GM04503 (cell line): ENCODE results near the gene ZNF205.
"Not testable (repeated sequence)": the region's sequence is repeated elsewhere in the genome, so short reads cannot be mapped to it uniquely, and the experiment has no call there.

Source experiments
- DNase-seq: peaks from one replicate; pipeline ENCODE4 v3.0.0-alpha.2; 2012; ENCODE audit warnings: low read depth

Gene ZNF205

DNA sequence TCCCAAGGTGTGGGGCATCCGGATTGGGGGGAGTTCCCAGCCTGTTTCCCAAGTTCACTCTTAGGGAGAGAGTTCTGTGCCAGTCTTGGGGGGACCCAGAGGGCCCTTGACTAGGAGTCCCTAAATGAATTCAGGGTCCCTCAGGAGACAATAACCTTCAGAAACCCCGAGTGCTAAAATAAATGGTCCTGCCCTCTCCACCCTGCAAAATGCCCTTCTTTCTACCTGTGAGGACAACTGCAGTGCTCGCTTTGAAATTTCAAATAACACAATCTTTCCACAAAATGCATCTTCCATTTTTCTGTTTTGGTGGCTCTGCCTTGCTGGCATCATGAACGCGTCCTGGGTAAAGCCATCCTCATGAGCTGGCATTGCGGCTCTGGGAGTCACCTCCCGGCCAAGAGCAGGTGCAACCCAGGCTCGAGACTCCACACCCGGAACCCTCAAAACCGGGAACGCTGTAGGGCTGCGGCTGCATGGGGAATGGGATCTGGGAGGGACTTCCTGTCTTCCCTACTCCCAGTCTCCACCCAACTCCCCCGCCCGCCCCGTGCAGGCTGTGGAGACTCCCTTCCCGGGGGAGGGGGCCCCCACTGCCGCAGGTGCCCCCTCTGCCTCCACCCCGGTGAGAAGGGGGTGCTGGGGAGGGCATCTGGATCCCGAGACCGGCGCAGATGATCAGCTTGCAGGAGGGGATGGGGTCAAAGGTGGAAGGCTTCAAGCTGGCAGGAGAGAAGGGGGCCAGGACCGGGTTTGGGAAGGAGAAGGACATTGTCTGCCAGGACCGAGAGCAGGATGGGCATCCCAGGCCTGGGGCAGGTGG is at the start of gene ZNF205:
ZNF205 (plus strand) TSS at position 529 of the 823 bp plus-strand sequence. CDS start 845 bp downstream, outside the sequence.
- no peak for DNase-seq

DNA sequence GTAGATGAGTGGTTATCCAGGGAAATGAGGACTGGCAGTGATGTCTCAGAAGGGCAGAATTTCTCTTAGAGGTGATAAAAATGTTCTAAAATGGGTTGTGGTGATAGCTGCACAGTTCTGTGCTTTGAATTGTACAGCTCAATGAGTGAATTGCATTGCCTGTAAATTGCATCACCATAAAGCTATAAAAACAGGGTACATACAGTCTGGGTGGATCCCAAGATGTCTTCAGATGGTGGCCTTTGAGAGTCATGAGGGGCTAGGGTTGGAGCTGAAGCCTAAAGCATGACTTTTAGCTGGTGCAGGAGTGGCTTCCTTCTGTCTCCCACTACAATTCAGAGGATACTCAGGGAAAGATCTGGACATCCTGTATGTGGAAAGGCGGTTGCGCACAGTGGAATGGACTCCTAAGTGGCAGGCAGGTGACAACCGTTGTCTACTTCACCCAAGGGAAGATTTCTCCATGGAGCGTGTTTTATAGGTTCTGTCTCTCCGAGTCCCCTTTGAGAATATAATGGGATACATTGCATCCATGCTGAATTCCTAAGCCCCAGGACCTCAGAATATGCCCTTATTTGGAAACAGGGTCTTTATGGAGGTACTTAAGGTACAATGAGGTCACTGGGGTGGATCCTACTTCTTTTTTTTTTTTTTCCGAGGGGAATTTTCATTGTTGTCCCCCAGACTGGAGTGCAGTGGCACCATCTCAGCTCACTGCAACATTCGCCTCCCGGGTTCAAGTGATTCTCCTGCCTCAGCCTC is 48.6 kb upstream of the ZNF205 start:
- DNase-seq: no peak

DNA sequence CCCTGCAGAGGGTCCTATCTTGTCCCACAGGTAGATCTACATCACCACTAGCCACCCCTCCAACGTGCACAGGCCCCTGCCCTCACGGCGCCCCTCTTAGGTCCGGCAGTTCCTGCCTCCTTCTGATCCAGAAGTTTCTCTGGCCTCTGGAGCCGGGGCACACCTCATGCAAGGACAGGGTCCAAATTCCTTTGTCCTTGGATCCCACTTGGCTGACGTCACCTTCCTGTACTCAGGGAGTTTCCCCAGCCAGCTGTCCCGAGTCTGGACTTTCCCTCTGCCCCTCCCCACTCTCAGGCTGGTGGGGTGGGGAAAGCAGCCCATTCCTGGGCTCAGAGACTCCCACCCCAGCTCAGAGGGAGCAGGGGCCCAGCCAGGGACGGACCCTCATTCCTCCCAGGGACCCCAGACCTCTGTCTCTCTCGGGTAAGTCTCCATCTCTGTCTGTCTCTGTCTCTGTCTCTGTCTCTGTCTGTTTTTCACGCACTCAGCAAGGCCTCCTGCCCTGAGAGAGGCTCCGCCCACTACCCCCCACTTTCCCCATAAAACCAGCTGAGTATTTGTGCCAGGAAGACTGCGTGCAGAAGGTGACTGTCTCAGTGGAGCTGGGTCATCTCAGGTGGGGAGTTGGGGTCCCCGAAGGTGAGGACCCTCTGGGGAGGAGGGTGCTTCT is 47.2 kb upstream of the ZNF205 start, which contains the start of gene IL32:
IL32 (plus strand) TSS at position 572 of the 673 bp plus-strand sequence. CDS start 172 bp downstream, outside the sequence.
- DNase-seq: peak; percentile 13

DNA sequence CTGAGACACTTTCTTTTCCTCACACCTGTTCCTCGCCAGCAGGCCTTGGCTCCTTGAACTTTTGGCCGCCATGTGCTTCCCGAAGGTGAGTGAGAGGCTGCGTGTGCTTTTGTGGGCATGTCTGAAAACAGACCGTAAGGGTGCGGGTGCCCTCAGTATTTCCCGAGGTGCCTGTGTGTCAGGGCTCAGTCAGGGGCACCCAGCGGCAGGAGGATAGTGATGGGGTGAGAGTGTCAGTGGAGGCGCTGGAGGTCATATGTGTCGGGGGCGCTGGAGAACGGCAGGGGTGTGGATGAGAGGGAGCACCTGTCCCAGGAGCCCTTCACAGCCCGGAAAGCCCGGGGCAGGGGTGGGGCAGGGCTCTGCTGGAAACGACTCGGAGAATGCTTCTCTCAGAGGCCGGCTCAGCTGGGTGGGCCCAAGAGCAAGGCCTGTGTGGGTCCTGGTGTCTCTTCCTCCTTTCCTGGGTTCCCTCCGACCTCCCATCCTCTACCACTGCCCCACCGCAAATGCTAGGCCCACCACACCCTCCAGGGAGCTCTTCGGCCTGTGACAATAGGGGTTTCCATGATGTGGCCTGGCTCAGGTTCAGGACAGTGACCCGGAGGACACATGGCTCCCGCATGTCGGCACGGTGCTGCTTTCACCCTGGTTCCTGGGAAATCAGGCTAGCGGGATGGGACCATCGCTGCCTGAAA is 46.5 kb upstream of the ZNF205 start:
- DNase-seq: no peak

DNA sequence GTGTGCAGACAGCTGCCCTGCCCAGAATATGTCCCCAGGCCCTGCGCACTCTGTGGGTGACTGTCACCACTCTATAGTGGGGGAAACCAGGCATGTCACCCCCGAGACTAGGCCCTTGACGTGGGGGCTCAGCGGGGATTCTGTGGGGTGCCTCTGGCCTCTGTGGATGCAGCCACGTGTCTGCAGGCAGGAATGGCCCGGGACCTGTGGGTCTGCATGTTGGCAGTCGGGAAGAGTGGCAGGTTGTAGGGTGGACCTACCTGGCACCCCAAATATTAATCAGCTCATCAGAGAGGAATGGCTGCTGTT is 46.0 kb upstream of the ZNF205 start:
- no peak for DNase-seq

DNA sequence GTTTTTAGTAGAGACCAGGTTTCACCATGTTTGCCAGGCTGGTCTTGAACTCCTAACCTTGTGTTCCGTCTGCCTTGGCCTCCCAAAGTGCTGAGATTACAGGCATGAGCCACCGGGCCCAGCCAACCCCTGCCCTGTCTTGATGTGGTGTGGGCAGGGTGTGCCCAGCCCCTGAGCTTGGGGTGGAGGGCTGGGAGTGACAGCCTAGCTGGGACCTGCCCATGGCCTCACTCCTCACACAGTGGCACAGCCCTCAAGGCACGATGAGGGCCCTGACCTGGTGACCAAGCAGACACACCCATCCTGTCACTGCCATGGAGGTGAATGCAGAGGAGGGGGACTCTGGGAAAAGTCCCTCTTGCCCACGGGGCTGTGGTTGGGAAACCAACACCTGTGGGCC is 43.9 kb upstream of the ZNF205 start:
- DNase-seq: no peak

DNA sequence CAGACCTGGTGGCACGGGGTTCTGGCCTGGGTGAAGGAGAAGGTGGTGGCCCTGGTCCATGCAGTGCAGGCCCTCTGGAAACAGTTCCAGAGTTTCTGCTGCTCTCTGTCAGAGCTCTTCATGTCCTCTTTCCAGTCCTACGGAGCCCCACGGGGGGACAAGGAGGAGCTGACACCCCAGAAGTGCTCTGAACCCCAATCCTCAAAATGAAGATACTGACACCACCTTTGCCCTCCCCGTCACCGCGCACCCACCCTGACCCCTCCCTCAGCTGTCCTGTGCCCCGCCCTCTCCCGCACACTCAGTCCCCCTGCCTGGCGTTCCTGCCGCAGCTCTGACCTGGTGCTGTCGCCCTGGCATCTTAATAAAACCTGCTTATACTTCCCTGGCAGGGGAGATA is 43.2 kb upstream of the ZNF205 start:
- not testable (repeated sequence) for DNase-seq

DNA sequence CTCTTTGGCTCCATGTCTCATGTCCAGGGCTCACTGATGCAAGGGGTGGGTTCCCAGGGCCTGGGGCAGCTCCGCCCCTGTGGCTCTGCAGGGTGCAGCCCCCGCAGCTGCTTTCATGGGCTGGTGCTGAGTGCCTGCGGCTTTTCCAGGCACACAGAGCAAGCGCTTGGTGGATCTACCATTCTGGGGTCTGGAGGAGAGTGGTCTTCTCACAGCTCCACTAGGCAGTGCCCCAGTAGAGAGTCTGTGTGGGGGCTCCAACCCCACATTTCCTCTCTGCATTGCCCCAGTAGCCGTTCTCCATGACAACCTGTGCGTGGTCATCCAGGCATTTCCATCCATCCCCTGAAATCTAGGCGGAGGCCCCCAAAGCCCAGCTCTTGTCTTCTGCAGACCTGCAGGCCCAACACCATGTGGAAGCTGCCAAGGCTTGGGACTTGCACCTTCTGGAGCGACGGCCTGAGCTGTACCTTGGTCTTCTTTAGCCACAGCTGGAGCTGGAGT is 41.7 kb upstream of the ZNF205 start:
- DNase-seq: no peak

DNA sequence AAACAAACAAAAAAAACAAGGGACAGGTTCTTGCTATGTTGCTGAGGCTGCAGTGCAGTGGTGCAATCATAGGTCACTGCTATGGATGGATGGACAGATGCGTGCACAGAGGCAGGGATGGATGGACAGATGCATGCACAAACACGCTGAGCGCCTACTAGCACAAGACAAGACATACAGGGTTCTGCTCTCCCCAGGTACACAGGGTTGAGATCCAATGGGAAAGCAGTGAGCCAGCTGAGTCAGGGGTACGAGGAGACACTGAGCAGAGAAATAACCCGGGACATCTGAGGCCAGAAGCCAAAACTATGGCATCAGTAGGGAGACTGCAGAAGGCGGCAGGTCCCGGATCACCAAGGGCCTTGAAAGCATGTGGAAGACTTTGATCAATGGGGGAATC is 40.7 kb upstream of the ZNF205 start:
- no peak for DNase-seq

DNA sequence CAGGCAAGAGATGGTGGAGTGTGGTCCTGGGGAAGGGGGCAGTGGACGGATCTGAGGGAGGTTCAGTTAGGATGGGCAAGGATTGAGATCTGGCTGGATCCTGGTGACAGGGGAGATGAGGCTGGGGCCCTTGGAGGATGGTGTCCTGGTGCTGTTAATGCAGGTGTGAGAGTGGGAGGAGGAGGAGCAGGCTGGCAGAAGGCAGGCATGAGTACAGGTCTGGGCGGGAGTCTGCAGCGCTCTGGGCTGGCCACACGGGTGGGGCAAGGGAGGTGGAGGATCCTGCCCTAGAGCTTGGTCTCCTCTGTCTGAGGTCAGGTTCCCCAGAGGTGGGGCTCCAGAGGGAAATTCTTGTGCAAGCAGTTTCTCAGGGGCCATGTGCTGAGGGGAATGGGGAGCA is 40.2 kb upstream of the ZNF205 start:
- DNase-seq: not testable (repeated sequence)

DNA sequence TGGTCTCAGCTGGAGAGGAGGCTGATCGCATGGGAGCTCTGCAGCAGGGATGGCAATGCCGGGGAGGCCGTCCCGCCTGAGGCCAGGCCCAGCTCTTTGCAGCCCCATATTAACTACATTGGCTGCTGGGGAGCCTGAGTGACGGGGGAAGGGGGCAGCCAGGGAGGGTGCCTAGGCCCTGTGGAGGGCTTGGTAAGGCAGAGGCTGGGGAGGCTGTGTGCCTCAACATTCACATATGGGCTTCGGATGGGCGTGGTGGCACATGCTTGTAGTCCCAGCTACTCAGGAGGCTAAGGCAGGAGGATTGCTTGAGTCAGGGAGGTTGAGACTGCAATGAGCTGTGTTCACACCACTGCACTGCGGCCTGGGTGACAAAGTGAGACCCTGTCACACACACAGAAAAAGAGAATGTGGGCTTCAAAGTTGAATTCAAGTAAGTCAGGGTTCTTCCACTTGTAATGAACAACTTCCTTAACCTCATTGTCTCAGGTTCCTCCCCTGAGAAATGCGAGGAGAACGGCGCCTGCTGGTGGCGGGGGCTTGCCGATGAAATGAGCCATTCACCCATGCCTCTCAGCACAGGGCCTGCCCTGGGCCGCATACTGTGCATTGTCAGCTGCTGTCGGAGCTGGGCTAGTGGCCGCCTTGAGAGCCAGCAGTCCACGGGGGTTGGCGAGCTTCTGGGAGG is 39.7 kb upstream of the ZNF205 start:
- DNase-seq: not testable (repeated sequence)

DNA sequence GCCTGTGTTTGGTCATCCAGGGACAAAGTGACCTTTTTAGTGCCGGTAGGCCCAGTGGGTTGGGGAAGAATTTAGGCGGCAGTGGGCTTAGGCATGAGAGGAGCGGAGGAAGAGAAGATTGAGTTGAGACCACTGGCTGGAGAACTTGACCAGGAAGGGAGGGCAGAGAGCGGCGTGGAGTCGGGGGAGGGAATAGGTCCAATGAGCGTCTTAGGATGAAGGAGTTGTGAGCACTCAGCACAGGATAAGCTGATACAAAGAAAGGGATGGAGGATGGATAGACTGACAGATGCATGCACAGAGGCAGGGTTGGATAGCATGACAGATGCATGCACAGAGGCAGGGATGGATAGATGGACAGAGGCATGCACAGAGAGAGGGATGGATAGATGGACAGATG is 38.9 kb upstream of the ZNF205 start:
- DNase-seq: no peak

DNA sequence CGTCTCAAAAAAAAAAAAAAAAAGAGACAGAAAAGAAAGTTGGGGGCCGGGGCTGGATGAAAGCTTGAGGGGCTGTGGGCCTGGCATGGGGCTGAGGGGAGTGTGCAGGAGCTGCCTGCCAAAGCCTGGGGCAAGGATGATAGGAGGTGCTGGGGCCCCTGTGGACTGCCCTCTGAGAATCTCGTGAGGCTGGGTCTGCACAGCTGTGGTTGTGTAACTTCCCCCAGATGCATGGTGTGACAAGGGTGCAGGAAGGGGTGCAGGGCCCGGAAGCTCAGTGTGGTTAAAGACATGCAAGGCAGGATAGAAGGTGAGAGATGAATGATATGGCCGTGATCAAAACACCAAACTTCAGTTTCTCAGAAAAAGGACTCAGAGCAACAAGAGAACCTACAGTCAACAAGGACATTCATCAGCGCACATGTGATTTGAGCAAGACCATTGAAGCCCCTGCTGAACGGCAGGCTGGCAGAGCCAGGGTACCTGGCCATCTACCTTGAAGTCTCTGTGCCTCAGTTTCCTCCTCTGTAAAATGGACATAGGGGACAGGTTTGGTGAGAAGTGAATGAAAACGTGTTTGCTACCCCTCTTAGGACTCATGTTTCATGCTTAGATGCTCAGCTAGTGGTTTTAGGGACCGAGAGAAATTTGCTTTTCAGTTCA is 37.4 kb upstream of the ZNF205 start:
- DNase-seq: no peak

DNA sequence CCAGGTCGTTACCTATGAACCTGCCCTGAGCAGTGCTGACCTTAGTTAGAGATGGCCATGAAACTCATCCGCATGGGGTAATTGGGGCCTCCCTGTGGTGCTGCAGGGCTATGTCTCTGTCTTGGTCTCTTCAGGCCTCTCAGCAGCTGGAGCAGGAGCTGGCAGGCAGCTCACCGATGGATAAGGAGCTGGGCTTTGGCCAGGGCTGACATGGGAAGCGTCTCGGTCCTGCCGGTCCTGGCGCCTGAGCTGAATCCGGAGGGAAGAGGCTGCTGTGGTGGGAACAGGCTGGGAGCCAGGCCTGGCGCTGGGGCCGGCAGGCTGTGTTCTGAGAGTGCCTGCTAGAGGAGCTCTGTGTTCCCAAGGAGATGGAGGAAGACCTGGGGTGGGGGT is 36.9 kb upstream of the ZNF205 start:
- no peak for DNase-seq

DNA sequence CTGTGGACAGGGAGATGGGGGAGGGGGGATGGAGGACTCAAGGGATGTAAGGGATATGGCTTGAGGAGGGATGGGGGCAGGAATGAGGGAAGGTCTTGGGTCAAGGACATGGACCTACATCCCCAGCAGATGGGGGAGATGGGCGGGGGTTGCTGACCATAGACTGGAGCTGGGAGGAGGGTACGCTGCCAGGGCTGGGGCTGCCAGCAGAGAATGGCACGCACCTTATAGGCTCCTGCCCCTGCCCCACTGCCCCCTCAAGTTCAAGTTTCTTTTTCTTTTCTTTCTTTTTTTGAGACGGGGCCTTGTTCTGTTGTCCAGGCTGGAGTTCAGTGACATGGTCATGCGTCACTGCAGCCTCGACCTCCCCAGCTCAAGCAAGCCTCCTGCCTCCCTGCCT is 36.4 kb upstream of the ZNF205 start:
- not testable (repeated sequence) for DNase-seq

DNA sequence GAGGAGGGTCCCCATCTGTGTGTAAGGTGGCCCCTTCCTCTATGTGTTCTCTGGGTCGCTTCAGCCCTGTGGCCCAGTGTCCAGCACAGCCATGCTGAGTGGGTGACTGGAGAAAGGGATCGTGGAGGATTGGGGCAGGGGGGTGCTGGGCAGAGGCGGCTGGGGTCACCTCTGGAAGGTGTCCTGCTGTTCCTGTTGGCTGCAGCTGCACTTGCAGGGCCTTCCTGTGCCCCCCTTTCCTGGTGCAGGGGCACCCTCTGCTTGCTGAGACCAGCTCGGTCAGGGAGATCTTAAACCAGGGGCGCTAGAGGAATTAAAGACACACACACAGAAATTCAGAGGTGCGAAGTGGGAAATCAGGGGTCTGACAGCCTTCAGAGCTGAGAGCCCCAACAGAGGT is 35.8 kb upstream of the ZNF205 start:
- DNase-seq: no peak

DNA sequence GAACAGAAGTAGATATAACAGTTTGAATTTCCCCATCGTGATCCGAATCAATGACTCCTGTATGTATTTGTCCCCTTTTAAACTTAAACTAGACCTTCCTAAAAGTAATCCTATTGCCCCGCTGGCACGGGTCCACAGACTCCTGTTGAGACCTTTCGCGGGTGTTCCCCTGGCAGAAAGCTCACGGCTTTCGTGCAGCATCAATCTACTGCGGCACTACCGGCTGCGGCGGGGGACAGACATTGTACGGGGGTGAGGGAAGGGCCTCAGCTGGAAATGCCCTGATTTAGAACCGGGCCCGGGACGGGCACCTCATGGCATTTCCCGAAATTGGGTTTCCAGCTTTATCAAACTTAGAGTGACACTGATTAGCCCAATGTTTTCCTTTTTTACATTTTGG is 32.4 kb upstream of the ZNF205 start:
- DNase-seq: no peak

DNA sequence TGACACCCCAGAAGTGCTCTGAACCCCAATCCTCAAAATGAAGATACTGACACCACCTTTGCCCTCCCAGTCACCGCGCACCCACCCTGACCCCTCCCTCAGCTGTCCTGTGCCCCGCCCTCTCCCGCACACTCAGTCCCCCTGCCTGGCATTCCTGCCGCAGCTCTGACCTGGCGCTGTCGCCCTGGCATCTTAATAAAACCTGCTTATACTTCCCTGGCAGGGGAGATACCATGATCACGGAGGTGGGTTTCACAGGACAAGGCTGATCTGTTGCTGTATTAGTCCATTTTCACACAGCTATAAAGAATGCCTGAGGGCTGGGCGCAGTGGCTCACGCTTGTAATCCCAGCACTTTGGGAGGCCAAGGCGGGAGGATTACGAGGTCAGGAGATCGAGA is 30.4 kb upstream of the ZNF205 start:
- not testable (repeated sequence) for DNase-seq

DNA sequence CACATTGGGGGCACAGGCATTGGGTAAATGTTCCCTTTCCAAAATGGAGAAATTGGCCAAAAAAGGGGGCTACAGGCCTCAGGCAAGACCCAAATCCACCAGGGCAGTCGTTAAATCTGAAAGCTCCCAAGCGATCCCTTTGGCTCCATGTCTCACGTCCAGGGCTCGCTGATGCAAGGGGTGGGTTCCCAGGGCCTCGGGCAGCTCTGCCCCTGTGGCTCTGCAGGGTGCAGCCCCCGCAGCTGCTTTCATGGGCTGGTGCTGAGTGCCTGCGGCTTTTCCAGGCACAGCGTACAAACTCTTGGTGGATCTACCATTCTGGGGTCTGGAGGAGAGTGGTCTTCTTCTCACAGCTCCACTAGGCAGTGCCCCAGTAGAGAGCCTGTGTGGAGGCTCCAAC is 29.0 kb upstream of the ZNF205 start:
- DNase-seq: not testable (repeated sequence)

DNA sequence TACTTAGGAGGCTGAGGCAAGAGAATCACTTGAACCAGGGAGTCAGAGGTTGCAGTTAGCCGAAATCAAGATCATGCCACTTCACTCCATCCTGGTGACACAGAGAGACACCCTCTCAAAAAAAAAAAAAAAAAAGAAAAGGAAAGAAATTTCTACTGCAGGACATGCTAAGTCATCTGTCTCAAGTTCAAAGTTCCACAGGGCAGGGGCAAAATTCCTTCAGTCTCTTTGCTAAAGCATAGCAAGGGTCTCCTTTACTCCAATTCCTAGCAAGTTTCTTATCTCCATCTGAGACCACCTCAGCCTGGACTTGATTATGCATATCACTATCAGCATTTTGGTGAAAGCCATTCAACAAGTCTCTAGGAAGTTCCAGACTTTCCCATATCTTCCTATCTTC is 27.9 kb upstream of the ZNF205 start:
- DNase-seq: no peak
